Fibroblast of gingiva (primary cell): ENCODE data around the gene SMPX.

Source experiments
- DNase-seq: peaks from one replicate; pipeline ENCODE4 v3.0.0-alpha.2; 2011; ENCODE audit warnings: low read depth

Gene SMPX

GRCh38 chrX:21657318-21658151 is 100.4 kb downstream of the SMPX start:
- no peak for DNase-seq

GRCh38 chrX:21656587-21657317 is 101.2 kb downstream of the SMPX start:
- DNase-seq, result no peak
